Measurements from ENCODE around the gene C5orf34.
"Not testable (repeated sequence)": the region's sequence is repeated elsewhere in the genome, so short reads cannot be mapped to it uniquely, and the experiment has no call there.

The C5orf34 gene

GRCh38 chr5:43511062-43511461 is 3.9 kb downstream of the C5orf34 start:
- not testable (repeated sequence) for DNase-seq

GRCh38 chr5:43498581-43498980 is 16.4 kb downstream of the C5orf34 start:
- DNase-seq, result no peak

GRCh38 chr5:43497311-43498104 is 17.4 kb downstream of the C5orf34 start:
- no peak for DNase-seq

DNA sequence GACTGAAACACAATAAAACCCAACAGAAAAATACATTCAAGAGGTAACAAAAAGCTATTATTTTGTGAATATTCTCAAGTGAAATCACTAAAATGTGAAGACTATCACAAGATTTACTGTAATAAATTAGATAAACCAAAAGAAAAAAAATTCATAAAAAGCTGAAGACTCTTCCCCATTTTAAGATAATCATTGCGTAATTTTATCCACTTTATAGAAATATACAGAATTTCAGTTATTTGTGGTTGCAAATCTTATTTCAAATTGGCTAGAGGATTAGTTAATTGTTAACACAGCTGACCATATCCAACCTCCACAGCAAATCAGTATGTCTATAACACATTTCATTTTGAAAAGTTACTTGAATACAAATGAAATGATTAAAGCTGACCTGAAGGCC is 23.6 kb downstream of the C5orf34 start:
- DNase-seq, result no peak

GRCh38 chr5:43486353-43486752 is 28.6 kb downstream of the C5orf34 start:
- DNase-seq, result no peak

DNA sequence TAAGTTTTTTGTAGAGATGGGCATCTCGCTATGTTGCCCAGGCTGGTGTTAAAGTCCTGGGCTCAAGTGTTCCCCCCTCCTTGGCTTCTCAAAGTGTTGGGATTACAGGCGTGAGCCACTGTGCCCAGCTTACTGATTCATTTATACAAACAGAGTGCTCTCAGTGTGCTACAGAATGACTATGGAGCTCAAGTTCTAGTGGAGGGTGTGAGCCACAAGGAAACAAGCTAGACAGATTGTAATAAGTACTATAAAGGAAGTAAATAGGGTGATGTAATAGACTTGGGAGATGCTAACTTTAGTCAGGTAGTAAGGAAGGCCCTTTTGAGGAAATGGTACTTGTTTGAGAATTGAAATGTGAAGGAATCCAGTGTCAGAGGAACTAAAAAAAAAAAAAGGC is 29.5 kb downstream of the C5orf34 start:
- DNase-seq, result no peak

- DNase-seq, result peak; percentile 94
These were observed 30.7 kb downstream of the C5orf34 start for GRCh38 chr5:43484106-43484849.

GRCh38 chr5:43483298-43484105 is 31.4 kb downstream of the C5orf34 start, which contains the start of gene TMEM267:
Gene TMEM267 (minus strand): TSS chr5:43483865. CDS start chr5:43453969, 29,896 bp downstream.
- peak; percentile 95 for DNase-seq

DNA sequence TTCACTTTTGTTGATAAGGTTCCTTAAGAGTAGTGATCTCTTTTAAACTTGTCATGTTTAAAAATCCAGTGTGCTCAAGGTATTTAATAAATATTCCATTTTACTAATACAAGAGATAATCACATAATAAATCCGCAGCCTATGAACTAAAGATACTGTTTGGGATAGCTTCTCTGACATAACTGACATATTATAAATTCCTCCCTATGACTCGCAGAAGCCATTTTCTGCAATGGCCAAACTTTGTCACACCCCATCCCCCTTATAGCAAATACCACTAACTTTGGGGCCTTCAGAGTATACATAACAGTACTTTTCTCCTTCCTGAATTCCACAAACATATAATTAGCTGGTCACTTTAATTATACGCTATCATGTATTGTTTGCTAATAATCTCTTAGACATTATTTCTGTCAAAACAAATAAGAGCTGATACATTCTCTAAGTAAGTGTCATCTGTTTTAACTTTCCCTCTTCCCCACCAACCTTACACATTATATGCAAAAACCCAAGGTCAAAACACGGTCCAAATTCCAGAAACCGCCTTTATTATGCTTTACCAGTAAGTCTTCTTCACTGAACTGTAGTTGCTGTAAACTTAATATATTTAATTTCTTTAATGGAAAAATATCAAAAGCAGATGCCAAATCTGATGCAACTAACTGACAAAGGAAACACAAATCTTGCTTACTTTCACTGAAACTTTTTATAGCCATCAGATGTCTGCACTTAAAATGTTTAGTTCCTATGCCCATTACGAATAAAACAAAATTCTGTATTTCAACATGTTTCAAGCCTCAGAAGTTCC is 32.3 kb downstream of the C5orf34 start:
- no peak for DNase-seq

DNA sequence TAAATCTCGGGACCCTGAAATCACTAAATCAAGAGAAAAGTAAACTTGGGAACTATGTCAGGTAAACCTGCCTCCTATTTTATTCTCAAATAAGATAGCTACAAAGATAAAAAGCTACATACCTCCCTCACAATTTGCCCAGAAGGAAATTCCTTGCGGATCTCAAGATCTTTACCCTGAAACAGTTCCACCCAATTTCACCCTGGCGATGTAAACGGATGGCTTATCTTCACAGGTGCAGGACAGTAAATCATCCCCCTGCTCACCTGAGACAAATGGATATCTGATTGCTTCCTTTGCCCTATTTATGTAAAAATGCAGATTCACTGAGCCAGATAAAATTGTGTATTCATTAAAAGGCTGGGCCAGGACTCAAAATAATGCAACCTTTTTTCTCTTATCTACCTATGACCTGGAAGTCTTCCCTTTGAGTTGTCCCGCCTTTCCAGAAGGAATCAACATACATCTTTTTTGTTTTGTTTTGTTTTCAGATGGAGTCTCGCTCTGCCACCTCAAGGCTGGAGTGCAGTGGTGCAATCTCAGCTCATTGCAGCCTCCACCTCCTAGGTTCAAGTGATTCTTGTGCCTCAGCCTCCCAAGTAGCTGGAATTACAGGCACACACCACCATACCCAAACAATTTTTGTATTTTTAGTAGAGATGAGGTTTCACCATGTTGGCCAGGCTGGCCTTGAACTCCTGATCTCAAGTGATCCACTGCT is 45.1 kb downstream of the C5orf34 start:
- DNase-seq, result no peak

- no peak for DNase-seq
These were observed 47.8 kb downstream of the C5orf34 start for GRCh38 chr5:43467100-43467499.

GRCh38 chr5:43465455-43465854 is 49.5 kb downstream of the C5orf34 start:
- DNase-seq, result not testable (repeated sequence)

DNA sequence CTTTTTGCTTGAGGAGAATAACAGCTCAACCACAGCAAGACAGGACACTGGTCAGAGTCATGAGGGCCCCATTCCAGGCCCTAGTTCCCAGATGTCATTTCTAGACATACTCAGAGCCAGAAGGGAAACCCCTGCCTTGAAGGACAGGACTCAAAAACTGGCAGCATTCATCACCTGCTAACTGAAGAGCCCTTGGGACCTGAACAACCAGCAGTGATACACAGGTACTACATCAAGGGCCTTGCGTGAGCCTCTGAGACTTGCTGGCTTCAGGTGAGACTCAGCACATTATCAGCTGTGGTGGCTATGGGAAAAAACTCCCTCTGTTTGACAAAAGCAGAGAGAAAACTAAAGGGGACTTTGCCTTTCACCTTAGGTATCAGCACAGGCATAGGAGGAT is 53.9 kb downstream of the C5orf34 start:
- DNase-seq, result no peak

- no peak for DNase-seq
These were observed 58.4 kb downstream of the C5orf34 start for GRCh38 chr5:43456556-43456955.

DNA sequence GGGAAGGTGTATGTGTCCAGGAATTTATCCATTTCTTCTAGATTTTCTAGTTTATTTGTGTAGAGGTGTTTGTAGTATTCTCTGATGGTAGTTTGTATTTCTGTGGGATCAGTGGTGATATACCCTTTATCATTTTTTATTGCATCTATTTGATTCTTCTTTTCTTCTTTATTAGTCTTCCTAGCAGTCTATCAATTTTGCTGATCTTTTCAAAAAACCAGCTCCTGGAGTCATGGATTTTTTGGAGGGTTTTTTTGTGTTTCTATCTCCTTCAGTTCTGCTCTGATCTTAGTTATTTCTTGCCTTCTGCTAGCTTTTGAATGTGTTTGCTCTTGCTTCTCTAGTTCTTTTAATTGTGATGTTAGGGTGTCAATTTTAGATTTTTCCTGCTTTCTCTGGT is 73.4 kb downstream of the C5orf34 start:
- DNase-seq, result not testable (repeated sequence)

- DNase-seq, result no peak
These were observed 77.8 kb downstream of the C5orf34 start for GRCh38 chr5:43437062-43437660.

Measured in NCI-H2227 treated with DMSO at 0.1 percent for 48 hours (cell line).